DND-41 (cell line): ENCODE results near the gene SLC1A3.

Experiments
- EZH2 ChIP-seq: IDR thresholded peaks from 3 replicates; pipeline ENCODE4 v1.6.1; 2012; ENCODE audit warnings: borderline replicate concordance, low read depth, mild to moderate bottlenecking, moderate library complexity, low read length, inconsistent platforms; ENCODE audit not compliant: severe bottlenecking
- TF ChIP-seq, protein P1 (sequence below): IDR thresholded peaks from 2 replicates; pipeline ENCODE4 v1.5.1; 2012; ENCODE audit warnings: borderline replicate concordance, low read length, moderate library complexity, mild to moderate bottlenecking; ENCODE audit not compliant: poor library complexity, severe bottlenecking; ENCODE audit errors: extremely low read depth

DNA sequence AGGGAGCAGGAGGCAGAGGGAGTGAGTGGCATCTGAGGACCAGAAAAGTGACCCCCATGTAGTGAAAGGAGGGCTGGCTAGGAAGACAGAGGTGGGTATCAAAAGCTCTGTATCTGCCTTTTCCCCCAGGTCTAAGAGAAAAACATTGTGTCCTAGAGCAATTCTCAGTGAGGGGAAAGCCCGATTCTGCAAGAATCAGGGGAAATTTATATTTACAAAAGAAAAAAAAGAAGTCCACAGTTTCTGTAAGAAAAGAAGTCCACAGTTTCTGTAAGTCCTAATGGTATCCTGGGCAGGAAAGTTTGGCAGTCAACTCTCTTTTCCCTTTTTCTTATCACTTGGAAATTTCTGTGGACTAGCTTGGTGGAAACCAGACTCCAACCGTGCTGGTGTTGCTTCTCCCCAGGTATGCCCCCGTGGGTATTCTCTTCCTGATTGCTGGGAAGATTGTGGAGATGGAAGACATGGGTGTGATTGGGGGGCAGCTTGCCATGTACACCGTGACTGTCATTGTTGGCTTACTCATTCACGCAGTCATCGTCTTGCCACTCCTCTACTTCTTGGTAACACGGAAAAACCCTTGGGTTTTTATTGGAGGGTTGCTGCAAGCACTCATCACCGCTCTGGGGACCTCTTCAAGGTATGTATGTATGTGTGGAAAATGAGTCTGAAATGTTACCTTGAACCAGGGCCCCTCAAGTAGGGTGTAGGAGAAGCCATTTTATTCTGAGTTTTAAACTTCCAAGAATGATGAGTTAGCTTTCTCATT lies 73.0 kb downstream of the SLC1A3 start:
- TF ChIP-seq EZH2 = no peak
- TF ChIP-seq, protein P1, sequence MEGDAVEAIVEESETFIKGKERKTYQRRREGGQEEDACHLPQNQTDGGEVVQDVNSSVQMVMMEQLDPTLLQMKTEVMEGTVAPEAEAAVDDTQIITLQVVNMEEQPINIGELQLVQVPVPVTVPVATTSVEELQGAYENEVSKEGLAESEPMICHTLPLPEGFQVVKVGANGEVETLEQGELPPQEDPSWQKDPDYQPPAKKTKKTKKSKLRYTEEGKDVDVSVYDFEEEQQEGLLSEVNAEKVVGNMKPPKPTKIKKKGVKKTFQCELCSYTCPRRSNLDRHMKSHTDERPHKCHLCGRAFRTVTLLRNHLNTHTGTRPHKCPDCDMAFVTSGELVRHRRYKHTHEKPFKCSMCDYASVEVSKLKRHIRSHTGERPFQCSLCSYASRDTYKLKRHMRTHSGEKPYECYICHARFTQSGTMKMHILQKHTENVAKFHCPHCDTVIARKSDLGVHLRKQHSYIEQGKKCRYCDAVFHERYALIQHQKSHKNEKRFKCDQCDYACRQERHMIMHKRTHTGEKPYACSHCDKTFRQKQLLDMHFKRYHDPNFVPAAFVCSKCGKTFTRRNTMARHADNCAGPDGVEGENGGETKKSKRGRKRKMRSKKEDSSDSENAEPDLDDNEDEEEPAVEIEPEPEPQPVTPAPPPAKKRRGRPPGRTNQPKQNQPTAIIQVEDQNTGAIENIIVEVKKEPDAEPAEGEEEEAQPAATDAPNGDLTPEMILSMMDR = no peak
